A549 (cell line): ENCODE measurements around the gene RPA1.

Experiments used
- CEBPB ChIP-seq, 2 experiments: fragments of >200 bp in 1 of 2; sonication (Bioruptor Twin) in 1 of 2; formaldehyde crosslinking in 1 of 2; IDR thresholded peaks; 2 replicates each; pipeline ENCODE4 v1.6.1; 2012 to 2016
- CTCF ChIP-seq: fragments of >200 bp; sonication (Bioruptor Twin); formaldehyde crosslinking; IDR thresholded peaks from 3 replicates; pipeline ENCODE4 v1.5.1; 2016
- EP300 ChIP-seq, 2 experiments: fragments of >200 bp; sonication (Bioruptor Twin); formaldehyde crosslinking; IDR thresholded peaks; 2 replicates in 1 of 2; 3 replicates in 1 of 2; pipeline ENCODE4 v1.6.1; 2016 to 2017
- HEYL ChIP-seq: fragments of 250-450 bp; sonication (Bioruptor Pico); IDR thresholded peaks from 2 replicates; pipeline ENCODE4 v1.8.0; 2021; ENCODE audit warnings: mild to moderate bottlenecking, moderate library complexity
- HOXA7 ChIP-seq: fragments of 250-450 bp; sonication (Bioruptor Pico); IDR thresholded peaks from 2 replicates; pipeline ENCODE4 v1.5.0; 2020; ENCODE audit warnings: mild to moderate bottlenecking, moderate library complexity
- JUNB ChIP-seq: fragments of >200 bp; sonication (Bioruptor Twin); formaldehyde crosslinking; IDR thresholded peaks from 2 replicates; pipeline ENCODE4 v1.6.1; 2016
- MAX ChIP-seq: IDR thresholded peaks from 2 replicates; pipeline ENCODE4 v1.6.1; 2012
- MAZ ChIP-seq: fragments of 150-350 bp; IDR thresholded peaks from 2 replicates; pipeline ENCODE4 v1.6.1; 2014; ENCODE audit warnings: antibody characterized with exemption, low read depth, low read length, borderline replicate concordance
- POLR2A ChIP-seq: IDR thresholded peaks from 2 replicates; pipeline ENCODE4 v1.6.1; 2012; ENCODE audit warnings: mild to moderate bottlenecking, low read length
- RCOR1 ChIP-seq: fragments of 150-350 bp; IDR thresholded peaks from 2 replicates; pipeline ENCODE4 v1.6.1; 2014; ENCODE audit warnings: antibody characterized with exemption, low read length, low read depth
- RFX5 ChIP-seq: fragments of 450-650 bp; IDR thresholded peaks from 2 replicates; pipeline ENCODE4 v1.7.1; 2014; ENCODE audit warnings: antibody characterized with exemption, mild to moderate bottlenecking, moderate library complexity
- TF ChIP-seq, protein P1 (sequence below): fragments of >200 bp; sonication (Bioruptor Twin); formaldehyde crosslinking; IDR thresholded peaks from 2 replicates; pipeline ENCODE4 v1.6.1; 2016

GRCh38 chr17:1807890-1808289, 21.9 kb upstream of the RPA1 start:
- TF ChIP-seq CTCF = no peak
- TF ChIP-seq EP300 (IDR thresholded peaks at IDR 0.05) = no peak
- TF ChIP-seq POLR2A = no peak
- no peak for TF ChIP-seq MAZ
- no peak for TF ChIP-seq MAX
- no peak for TF ChIP-seq RFX5
- TF ChIP-seq CEBPB (IDR thresholded peaks at IDR 0.05) = no peak
- TF ChIP-seq HEYL (CRISPR knock-in tag) = no peak
- TF ChIP-seq HOXA7 (CRISPR knock-in tag) = no peak
- no peak for TF ChIP-seq RCOR1
- no peak for TF ChIP-seq JUNB
- TF ChIP-seq, protein P1, sequence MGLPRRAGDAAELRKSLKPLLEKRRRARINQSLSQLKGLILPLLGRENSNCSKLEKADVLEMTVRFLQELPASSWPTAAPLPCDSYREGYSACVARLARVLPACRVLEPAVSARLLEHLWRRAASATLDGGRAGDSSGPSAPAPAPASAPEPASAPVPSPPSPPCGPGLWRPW = no peak
